Measurements from ENCODE around the gene UBC. TPM values are rescaled to one million over a fixed set of nuclear protein-coding genes. Genes with fewer than 3 reads are reported as not detected.
A peak's percentile ranks its signal among the peaks of the same experiment; 100 is the strongest.

UBC gene
- total RNA-seq, 1 experiment from 2014 or later = 523 TPM

GRCh38 chr12:124910561-124911478 is 3.6 kb downstream of the UBC start:
- no peaks in the 10 kb centered on the region for H4K20me1 ChIP-seq (ENCODE audit: control insufficient read depth, insufficient read depth, insufficient read length)
- peaks cover 14% of the 10 kb centered on the region for H3K79me2 ChIP-seq (ENCODE audit: insufficient read depth, low read length)
- H3K27me3 ChIP-seq (ENCODE audit: insufficient read depth, low read length) = no peaks in the 10 kb centered on the region
- H3K79me1 ChIP-seq (ENCODE audit: insufficient read depth, low read depth, low read length, poor library complexity, severe bottlenecking) = peaks cover 3% of the 10 kb centered on the region
- no peak overlapping the region for H3K4me2 ChIP-seq (ENCODE audit: insufficient read depth, insufficient read length, low read length)
- H3K18ac ChIP-seq (ENCODE audit: insufficient read length, low read depth, low read length) = no peak overlapping the region
- H3K56ac ChIP-seq (ENCODE audit: insufficient read length, low read depth, low read length) = no peak overlapping the region
- no peaks in the 10 kb centered on the region for H3K9me3 ChIP-seq (ENCODE audit: control insufficient read depth, low read depth, low read length)
- no peak for TF ChIP-seq CTCF (conservative IDR thresholded peaks at IDR 0.05)
- H2BK5ac ChIP-seq (ENCODE audit: insufficient read length, low read length) = no peak overlapping the region
- no peak overlapping the region for H2BK120ac ChIP-seq (ENCODE audit: low read depth, low read length, poor library complexity, severe bottlenecking)
- H4K5ac ChIP-seq (ENCODE audit: insufficient read length, low read depth, low read length) = no peak overlapping the region
- no peak overlapping the region for H3T11ph ChIP-seq (ENCODE audit: low read length)
- Mint-ChIP-seq H3K27ac (peak overlapping the region in 1 of 3 experiments; percentile 76; a peak in 2 of 7 replicates), H3K4me1 (peaks cover 37 to 38% of the 10 kb centered on the region in 2 experiments), H3K36me3 (ENCODE audit: insufficient read depth in 1 of 3, low read depth in 3 of 3) (peaks cover 32 to 40% (median 36%) of the 10 kb centered on the region in 3 experiments), H3K27me3 (ENCODE audit: low read depth) (peaks cover 6% of the 10 kb centered on the region), H3K4me3 (peak overlapping the region; percentile 43 to 67; a peak in 4 of 5 replicates), H3K9me3 (peaks cover 4 to 15% of the 10 kb centered on the region in 2 experiments)
- H2BK12ac ChIP-seq (ENCODE audit: insufficient read length, low read depth, low read length) = no peak overlapping the region
- H2BK15ac ChIP-seq (ENCODE audit: low read depth, low read length) = no peak overlapping the region
- no peak overlapping the region for H2AFZ ChIP-seq (ENCODE audit: low read length)
- no peak for DNase-seq
- H3K4me1 ChIP-seq (ENCODE audit: insufficient read depth, low read length) = no peaks in the 10 kb centered on the region
- no peak overlapping the region for H4K91ac ChIP-seq (ENCODE audit: insufficient read length, low read depth, low read length)
- no peak overlapping the region for H3K9ac ChIP-seq (ENCODE audit: extremely low read depth, insufficient read length, low read length)
- no peak overlapping the region for H3K4ac ChIP-seq (ENCODE audit: low read depth, low read length)
- H3K23me2 ChIP-seq (ENCODE audit: insufficient read length, low read depth, low read length, poor library complexity, severe bottlenecking) = peaks cover 5% of the 10 kb centered on the region
- H2AK5ac ChIP-seq (ENCODE audit: insufficient read length, low read length) = no peak overlapping the region
- WGBS (ENCODE audit: extremely low coverage, insufficient read length, low lambda C conversion rate) = 100% methylated on average over 1 of the region's 9 CpGs
- no peak overlapping the region for H4K8ac ChIP-seq (replicated peaks; ENCODE audit: insufficient read length, low read depth, low read length)
- no peak overlapping the region for H3K23ac ChIP-seq (ENCODE audit: insufficient read length, low read depth, low read length)
- H3K27ac ChIP-seq (ENCODE audit: insufficient read length, low read depth, low read length) = no peak overlapping the region
- H2BK20ac ChIP-seq (ENCODE audit: low read depth, low read length, poor library complexity, severe bottlenecking) = no peak overlapping the region
- no peak overlapping the region for H3K14ac ChIP-seq (ENCODE audit: insufficient read depth, low read length)

All from H9 (cell line).